Measurements from ENCODE around the gene PPP4R4.
"Not testable (repeated sequence)": the region's sequence is repeated elsewhere in the genome, so short reads cannot be mapped to it uniquely, and the experiment has no call there.

PPP4R4 gene

DNA sequence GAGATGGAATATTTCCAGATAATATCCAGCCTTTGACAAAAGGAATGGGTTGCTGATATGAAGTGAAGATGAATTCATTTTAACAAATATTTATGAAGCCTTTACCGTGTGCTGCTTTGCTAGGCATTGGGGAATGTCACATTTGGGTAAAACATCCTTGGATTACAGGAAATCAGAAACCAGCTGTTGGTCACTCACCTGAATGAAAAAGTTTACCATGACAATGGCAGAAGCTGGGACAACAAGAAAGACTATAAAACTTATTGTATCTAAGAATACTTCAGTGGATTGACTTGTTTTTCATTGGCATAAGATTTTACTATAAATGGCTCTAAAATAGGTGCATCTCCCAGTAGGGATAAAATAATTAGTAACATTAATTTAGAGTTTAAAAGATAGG is 19.7 kb downstream of the PPP4R4 start:
- TF ChIP-seq TAF1 (IDR thresholded peaks at IDR 0.05; ENCODE audit: borderline replicate concordance, low read depth, low read length) (no peak), POLR2A (IDR thresholded peaks at IDR 0.05; ENCODE audit: low read depth, low read length) (no peak), POLR2AphosphoS5 (IDR thresholded peaks at IDR 0.05; ENCODE audit: low read depth, low read length) (no peak)
- FAIRE-seq (no peak), DNase-seq (ENCODE audit: insufficient read length) (no peak)

- TF ChIP-seq POLR2A (IDR thresholded peaks at IDR 0.05; ENCODE audit: low read depth, low read length) = no peak
- TF ChIP-seq TAF1 (IDR thresholded peaks at IDR 0.05; ENCODE audit: borderline replicate concordance, low read depth, low read length) = no peak
- DNase-seq (ENCODE audit: insufficient read length) = no peak
- no peak for FAIRE-seq
These were observed 21.9 kb downstream of the PPP4R4 start for GRCh38 chr14:94196057-94196456.

GRCh38 chr14:94203473-94204210 is 29.5 kb downstream of the PPP4R4 start:
- TF ChIP-seq POLR2AphosphoS5 (IDR thresholded peaks at IDR 0.05; ENCODE audit: low read depth, low read length) (no peak), POLR2A (IDR thresholded peaks at IDR 0.05; ENCODE audit: low read depth, low read length) (no peak), TAF1 (IDR thresholded peaks at IDR 0.05; ENCODE audit: borderline replicate concordance, low read depth, low read length) (no peak)
- DNase-seq (ENCODE audit: insufficient read length) (no peak), FAIRE-seq (no peak)

- TF ChIP-seq POLR2AphosphoS5 (IDR thresholded peaks at IDR 0.05; ENCODE audit: low read depth, low read length) (no peak), POLR2A (IDR thresholded peaks at IDR 0.05; ENCODE audit: low read depth, low read length) (no peak), TAF1 (IDR thresholded peaks at IDR 0.05; ENCODE audit: borderline replicate concordance, low read depth, low read length) (no peak)
- FAIRE-seq (no peak), DNase-seq (ENCODE audit: insufficient read length) (no peak)
These were observed 38.9 kb downstream of the PPP4R4 start for GRCh38 chr14:94213021-94213420.

DNA sequence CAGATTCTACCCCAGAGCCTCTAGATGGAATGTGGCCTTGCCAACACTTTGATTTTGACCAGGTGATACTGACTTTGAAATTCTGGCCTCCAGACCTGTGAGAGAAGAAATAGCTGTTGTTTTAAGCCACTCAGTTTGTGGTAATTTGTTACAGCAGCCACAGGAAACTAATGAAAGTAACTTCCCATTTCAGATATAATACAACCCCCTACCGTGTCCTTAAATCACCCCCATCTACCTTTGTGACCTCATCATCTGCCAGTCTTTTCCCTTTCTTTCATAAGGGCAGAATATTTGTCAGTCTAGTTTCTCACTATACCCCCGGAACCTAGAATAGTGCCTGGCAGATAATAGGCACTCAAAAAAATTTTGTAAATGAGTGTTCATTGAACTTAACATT is 39.6 kb downstream of the PPP4R4 start:
- no peak for TF ChIP-seq POLR2A (IDR thresholded peaks at IDR 0.05; ENCODE audit: low read depth, low read length)
- no peak for TF ChIP-seq POLR2AphosphoS5 (IDR thresholded peaks at IDR 0.05; ENCODE audit: low read depth, low read length)
- no peak for TF ChIP-seq TAF1 (IDR thresholded peaks at IDR 0.05; ENCODE audit: borderline replicate concordance, low read depth, low read length)
- DNase-seq (ENCODE audit: insufficient read length) = no peak
- FAIRE-seq = no peak

DNA sequence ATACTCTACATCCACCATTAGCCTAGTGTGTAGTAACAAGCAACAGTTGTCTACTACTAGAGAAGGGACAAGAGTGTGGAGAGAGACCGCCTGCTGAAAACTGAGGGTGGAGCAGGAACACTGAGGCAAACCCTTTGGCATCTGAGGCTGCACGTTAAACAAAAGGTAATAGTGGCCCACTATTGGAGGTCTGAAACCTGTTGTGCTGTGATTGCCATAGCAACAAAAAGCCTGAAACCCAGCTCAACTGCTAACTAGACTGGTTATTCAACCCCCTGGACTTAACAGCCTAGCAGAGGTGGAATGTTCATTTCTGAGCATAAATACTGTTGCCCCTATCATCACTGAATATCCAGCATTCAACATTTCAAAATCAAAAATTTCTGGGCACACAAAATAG is 43.0 kb downstream of the PPP4R4 start:
- no peak for DNase-seq (ENCODE audit: insufficient read length)
- TF ChIP-seq POLR2A (IDR thresholded peaks at IDR 0.05; ENCODE audit: low read depth, low read length) = no peak
- TF ChIP-seq POLR2AphosphoS5 (IDR thresholded peaks at IDR 0.05; ENCODE audit: low read depth, low read length) = no peak
- TF ChIP-seq TAF1 (IDR thresholded peaks at IDR 0.05; ENCODE audit: borderline replicate concordance, low read depth, low read length) = no peak

GRCh38 chr14:94218198-94218886 is 44.2 kb downstream of the PPP4R4 start:
- not testable (repeated sequence) for DNase-seq (ENCODE audit: insufficient read length); FAIRE-seq

More for the DNA sequence above, 43.0 kb downstream of the PPP4R4 start:
- FAIRE-seq = no peak

GRCh38 chr14:94224040-94224439 is 49.9 kb downstream of the PPP4R4 start:
- no peak for FAIRE-seq
- no peak for DNase-seq (ENCODE audit: insufficient read length)
- TF ChIP-seq POLR2A (IDR thresholded peaks at IDR 0.05; ENCODE audit: low read depth, low read length) = no peak
- TF ChIP-seq TAF1 (IDR thresholded peaks at IDR 0.05; ENCODE audit: borderline replicate concordance, low read depth, low read length) = no peak
- TF ChIP-seq POLR2AphosphoS5 (IDR thresholded peaks at IDR 0.05; ENCODE audit: low read depth, low read length) = no peak

DNA sequence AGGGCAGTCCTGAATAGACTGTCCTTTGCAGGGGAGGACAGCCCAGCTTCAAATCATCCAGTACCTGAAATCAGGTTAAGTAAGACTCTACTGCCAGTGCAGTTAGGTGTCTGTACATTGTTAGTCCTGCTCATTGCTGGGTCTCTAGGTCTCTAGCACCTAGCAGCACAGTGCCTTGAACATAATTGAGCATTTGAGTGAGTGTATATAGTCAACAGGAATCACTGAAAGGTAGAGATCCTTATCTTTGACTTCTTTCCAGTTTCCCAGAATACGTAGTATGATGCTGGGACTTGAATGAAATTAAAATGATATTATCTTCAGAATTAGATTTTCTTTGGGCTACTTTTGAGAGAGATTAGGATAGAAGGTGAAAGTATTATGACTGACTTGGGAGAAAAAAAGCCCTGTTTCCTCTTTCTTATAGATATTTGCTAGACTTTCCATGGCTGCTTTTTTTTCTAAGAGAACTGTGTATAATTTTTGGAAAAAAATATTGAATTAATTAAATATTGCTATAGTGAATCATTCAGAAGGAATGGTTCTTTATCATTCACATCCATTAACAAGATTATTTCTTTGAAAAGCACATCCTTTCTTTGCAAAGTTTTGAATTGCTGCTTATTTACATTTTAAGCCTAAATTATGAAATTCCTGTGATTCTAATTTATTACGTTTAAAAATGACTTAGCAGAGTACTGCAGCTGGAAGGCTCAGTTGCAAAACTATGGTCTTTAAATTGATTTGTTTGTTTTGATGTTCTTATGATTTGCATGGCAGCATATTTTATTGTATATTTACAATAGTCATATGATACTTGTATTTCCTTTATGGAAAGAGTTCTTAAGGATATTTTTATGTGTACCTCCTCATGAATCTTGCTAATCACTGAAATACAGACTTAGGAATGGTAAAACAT is 51.6 kb downstream of the PPP4R4 start:
- FAIRE-seq (no peak), DNase-seq (ENCODE audit: insufficient read length) (no peak)
- TF ChIP-seq POLR2A (IDR thresholded peaks at IDR 0.05; ENCODE audit: low read depth, low read length) = no peak
- no peak for TF ChIP-seq TAF1 (IDR thresholded peaks at IDR 0.05; ENCODE audit: borderline replicate concordance, low read depth, low read length)
- no peak for TF ChIP-seq POLR2AphosphoS5 (IDR thresholded peaks at IDR 0.05; ENCODE audit: low read depth, low read length)

GRCh38 chr14:94227029-94227428 is 52.9 kb downstream of the PPP4R4 start:
- TF ChIP-seq POLR2AphosphoS5 (IDR thresholded peaks at IDR 0.05; ENCODE audit: low read depth, low read length) (no peak), POLR2A (IDR thresholded peaks at IDR 0.05; ENCODE audit: low read depth, low read length) (no peak), TAF1 (IDR thresholded peaks at IDR 0.05; ENCODE audit: borderline replicate concordance, low read depth, low read length) (no peak)
- DNase-seq (ENCODE audit: insufficient read length) (no peak), FAIRE-seq (no peak)

GRCh38 chr14:94237046-94237445 is 62.9 kb downstream of the PPP4R4 start:
- DNase-seq (ENCODE audit: insufficient read length) (no peak), FAIRE-seq (no peak)
- no peak for TF ChIP-seq POLR2AphosphoS5 (IDR thresholded peaks at IDR 0.05; ENCODE audit: low read depth, low read length)
- TF ChIP-seq TAF1 (IDR thresholded peaks at IDR 0.05; ENCODE audit: borderline replicate concordance, low read depth, low read length) = no peak
- no peak for TF ChIP-seq POLR2A (IDR thresholded peaks at IDR 0.05; ENCODE audit: low read depth, low read length)
